ENCODE results near the gene RABGGTA.

RABGGTA gene

GRCh38 chr14:24277071-24277470 is 5.7 kb upstream of the RABGGTA start:
- H3K9ac ChIP-seq (ENCODE audit: low read depth, low read length), result no peak overlapping the region
- no peaks in the 10 kb centered on the region for H3K4me1 ChIP-seq (ENCODE audit: insufficient read depth, low read length)
- H3K36me3 ChIP-seq (ENCODE audit: insufficient read depth, low read length), result no peaks in the 10 kb centered on the region
- H3K9me3 ChIP-seq (ENCODE audit: insufficient read depth, low read depth, low read length), result no peaks in the 10 kb centered on the region
- H3K27me3 ChIP-seq (ENCODE audit: insufficient read depth, low read length), result no peaks in the 10 kb centered on the region
- no peak overlapping the region for H3K4me3 ChIP-seq (ENCODE audit: low read length)
- WGBS, result 94% methylated on average over 6 of the region's 6 CpGs
- no peak overlapping the region for H3K27ac ChIP-seq (ENCODE audit: low read depth, low read length)

DNA sequence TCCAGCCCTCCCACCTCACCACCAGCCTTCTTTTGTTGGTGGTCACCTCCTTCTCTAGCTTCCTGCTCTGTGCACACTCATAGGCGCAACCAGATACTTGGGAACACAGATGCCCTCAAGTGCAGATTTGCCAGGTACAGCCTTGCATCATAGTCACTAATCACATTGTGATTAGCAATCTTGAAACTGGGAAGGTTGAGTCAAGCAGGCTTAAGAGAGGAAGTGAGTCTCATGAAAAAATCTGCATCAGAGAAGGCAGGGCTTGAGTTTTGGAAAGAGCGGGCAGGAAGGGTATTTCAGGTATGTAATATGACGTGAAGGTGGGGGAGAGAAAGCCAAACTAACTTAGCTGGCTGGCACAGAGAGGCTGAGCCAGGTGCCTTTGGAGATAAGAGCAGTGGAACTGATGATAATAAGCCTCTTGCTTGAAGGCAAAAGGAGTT is 2.7 kb upstream of the RABGGTA start:
- H3K4me3 ChIP-seq (ENCODE audit: low read length), result no peak overlapping the region
- no peaks in the 10 kb centered on the region for H3K36me3 ChIP-seq (ENCODE audit: insufficient read depth, low read length)
- no peaks in the 10 kb centered on the region for H3K9me3 ChIP-seq (ENCODE audit: insufficient read depth, low read depth, low read length)
- no peak overlapping the region for H3K9ac ChIP-seq (ENCODE audit: low read depth, low read length)
- no peaks in the 10 kb centered on the region for H3K27me3 ChIP-seq (ENCODE audit: insufficient read depth, low read length)
- no peaks in the 10 kb centered on the region for H3K4me1 ChIP-seq (ENCODE audit: insufficient read depth, low read length)
- 88% methylated on average over 3 of the region's 3 CpGs for WGBS
- no peak overlapping the region for H3K27ac ChIP-seq (ENCODE audit: low read depth, low read length)

DNA sequence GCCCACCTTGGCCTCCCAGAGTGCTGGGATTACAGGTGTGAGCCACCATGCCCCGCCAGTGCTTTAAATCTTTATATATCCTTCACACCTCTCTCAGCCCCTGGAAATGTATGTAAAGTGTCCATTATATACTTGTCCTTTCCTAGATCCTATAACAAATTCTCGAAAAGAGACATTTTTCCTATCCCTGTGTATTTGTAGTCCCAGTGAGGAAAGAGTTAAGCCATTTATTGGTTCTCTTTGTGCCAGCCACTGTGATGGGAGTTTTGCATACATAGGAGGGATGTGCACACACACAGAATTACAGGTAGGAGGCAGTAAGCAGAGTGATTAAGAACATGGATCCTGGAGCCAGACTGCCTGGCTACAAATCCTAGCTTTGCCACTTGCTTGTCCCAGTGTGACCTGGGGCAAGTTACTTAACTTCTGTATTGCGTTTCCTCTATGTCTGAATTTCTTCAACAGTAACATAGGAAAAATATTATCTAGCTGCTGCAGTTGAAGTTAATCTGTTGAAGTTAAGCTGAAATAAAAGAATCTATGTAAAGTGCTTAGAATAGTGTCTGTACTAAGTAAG is 2.1 kb upstream of the RABGGTA start:
- Histone ChIP-seq H3K36me3 (ENCODE audit: insufficient read depth, low read length) (no peaks in the 10 kb centered on the region), H3K9me3 (ENCODE audit: insufficient read depth, low read depth, low read length) (no peaks in the 10 kb centered on the region), H3K4me3 (ENCODE audit: low read length) (no peak overlapping the region), H3K27me3 (ENCODE audit: insufficient read depth, low read length) (no peaks in the 10 kb centered on the region), H3K4me1 (ENCODE audit: insufficient read depth, low read length) (no peaks in the 10 kb centered on the region), H3K9ac (ENCODE audit: low read depth, low read length) (no peak overlapping the region), H3K27ac (ENCODE audit: low read depth, low read length) (no peak overlapping the region)
- WGBS, result 83% methylated on average over 2 of the region's 3 CpGs

GRCh38 chr14:24272467-24272866 is 1.1 kb upstream of the RABGGTA start:
- Histone ChIP-seq H3K4me1 (ENCODE audit: insufficient read depth, low read length) (no peaks in the 10 kb centered on the region), H3K9ac (ENCODE audit: low read depth, low read length) (no peak overlapping the region), H3K27ac (ENCODE audit: low read depth, low read length) (no peak overlapping the region), H3K27me3 (ENCODE audit: insufficient read depth, low read length) (no peaks in the 10 kb centered on the region), H3K4me3 (ENCODE audit: low read length) (no peak overlapping the region), H3K9me3 (ENCODE audit: insufficient read depth, low read depth, low read length) (no peaks in the 10 kb centered on the region), H3K36me3 (ENCODE audit: insufficient read depth, low read length) (0 out of 2 replicates have a peak, but pooled peaks cover 4% of the 10 kb centered on the region)
- 86% methylated on average over 2 of the region's 2 CpGs for WGBS

- H3K36me3 ChIP-seq (ENCODE audit: insufficient read depth, low read length), result peaks cover 6% of the 10 kb centered on the region; the same call in 1 of the 2 replicates
- H3K9ac ChIP-seq (ENCODE audit: low read depth, low read length), result peak overlapping the region; percentile 11; the same call in 1 of the 2 replicates
- peak overlapping the region; percentile 77 for H3K4me3 ChIP-seq (ENCODE audit: low read length)
- H3K4me1 ChIP-seq (ENCODE audit: insufficient read depth, low read length), result no peaks in the 10 kb centered on the region
- no peaks in the 10 kb centered on the region for H3K27me3 ChIP-seq (ENCODE audit: insufficient read depth, low read length)
- WGBS, result 19% methylated on average over 3 of the region's 3 CpGs
- H3K27ac ChIP-seq (ENCODE audit: low read depth, low read length), result no peak overlapping the region
- no peaks in the 10 kb centered on the region for H3K9me3 ChIP-seq (ENCODE audit: insufficient read depth, low read depth, low read length)
Measured at GRCh38 chr14:24271834-24272263, 452 bp upstream of the RABGGTA start.

DNA sequence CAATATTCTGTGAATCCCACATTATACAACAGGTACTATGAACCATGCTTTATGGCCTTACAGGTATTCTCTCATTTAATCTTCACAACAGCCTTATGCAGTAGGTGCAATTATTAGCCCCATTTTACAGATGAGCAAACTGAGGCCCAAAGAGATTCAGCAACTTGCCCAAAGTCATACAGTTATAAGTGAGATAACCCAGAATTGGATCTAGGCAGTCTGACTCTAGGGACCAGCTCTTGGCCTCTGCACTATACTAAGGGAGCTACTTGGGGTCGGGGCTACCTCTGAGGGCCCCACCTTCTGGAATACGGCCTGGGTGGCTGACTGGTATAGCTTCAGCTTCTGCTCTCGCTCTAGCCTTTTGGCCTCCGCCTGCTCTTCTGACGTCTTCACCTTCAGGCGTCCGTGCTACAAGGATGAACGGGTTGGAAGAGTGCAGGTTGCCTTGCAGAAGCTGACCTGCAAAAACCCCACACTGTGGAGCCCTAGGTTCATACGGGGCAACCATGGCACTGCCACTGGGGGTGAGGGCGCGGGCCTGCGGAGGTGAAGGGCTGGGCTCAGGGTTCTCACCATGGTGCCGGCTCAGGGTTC is 762 bp downstream of the RABGGTA start:
- no peaks in the 10 kb centered on the region for H3K4me1 ChIP-seq (ENCODE audit: insufficient read depth, low read length)
- 26% methylated on average over 13 of the region's 13 CpGs for WGBS
- 0 out of 2 replicates have a peak overlapping the region, but pooled peaks have one; percentile 94 for H3K9ac ChIP-seq (ENCODE audit: low read depth, low read length)
- peak overlapping the region; percentile 94 for H3K27ac ChIP-seq (ENCODE audit: low read depth, low read length)
- no peaks in the 10 kb centered on the region for H3K9me3 ChIP-seq (ENCODE audit: insufficient read depth, low read depth, low read length)
- H3K27me3 ChIP-seq (ENCODE audit: insufficient read depth, low read length), result no peaks in the 10 kb centered on the region
- peak overlapping the region; percentile 77 for H3K4me3 ChIP-seq (ENCODE audit: low read length)
- H3K36me3 ChIP-seq (ENCODE audit: insufficient read depth, low read length), result peaks cover 11% of the 10 kb centered on the region; the same call in 1 of the 2 replicates

GRCh38 chr14:24269910-24270536 is 1.4 kb downstream of the RABGGTA start:
- WGBS, result 94% methylated on average over 14 of the region's 14 CpGs
- Histone ChIP-seq H3K4me3 (ENCODE audit: low read length) (no peak overlapping the region; the same call in 1 of the 2 replicates), H3K27ac (ENCODE audit: low read depth, low read length) (no peak overlapping the region), H3K9ac (ENCODE audit: low read depth, low read length) (no peak overlapping the region), H3K9me3 (ENCODE audit: insufficient read depth, low read depth, low read length) (no peaks in the 10 kb centered on the region), H3K4me1 (ENCODE audit: insufficient read depth, low read length) (no peaks in the 10 kb centered on the region), H3K36me3 (ENCODE audit: insufficient read depth, low read length) (peaks cover 11% of the 10 kb centered on the region; the same call in 1 of the 2 replicates), H3K27me3 (ENCODE audit: insufficient read depth, low read length) (no peaks in the 10 kb centered on the region)

DNA sequence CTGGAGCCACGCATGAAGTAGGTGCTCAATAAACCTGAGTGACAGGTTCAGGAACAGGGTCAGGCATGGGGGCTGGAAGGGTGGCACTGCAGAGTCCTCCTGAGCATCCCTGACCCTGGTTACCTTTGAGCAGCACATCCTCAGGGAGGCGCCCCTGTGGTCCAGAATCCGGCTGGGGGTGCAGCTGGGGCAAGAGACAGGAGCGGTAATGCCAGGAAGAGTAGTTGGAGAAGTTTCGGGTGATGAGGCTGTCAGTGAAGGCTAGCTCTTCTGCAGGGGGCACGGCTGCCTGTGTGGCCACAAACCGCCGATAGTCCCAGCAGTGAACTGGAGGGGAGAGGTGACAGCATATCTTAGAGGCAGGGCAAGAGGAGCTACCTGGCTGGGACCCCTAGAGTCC is 2.0 kb downstream of the RABGGTA start:
- 95% methylated on average over 8 of the region's 8 CpGs for WGBS
- H3K9me3 ChIP-seq (ENCODE audit: insufficient read depth, low read depth, low read length), result no peaks in the 10 kb centered on the region
- no peaks in the 10 kb centered on the region for H3K4me1 ChIP-seq (ENCODE audit: insufficient read depth, low read length)
- no peaks in the 10 kb centered on the region for H3K27me3 ChIP-seq (ENCODE audit: insufficient read depth, low read length)
- no peak overlapping the region for H3K27ac ChIP-seq (ENCODE audit: low read depth, low read length)
- H3K36me3 ChIP-seq (ENCODE audit: insufficient read depth, low read length), result peaks cover 11% of the 10 kb centered on the region; the same call in 1 of the 2 replicates
- no peak overlapping the region for H3K4me3 ChIP-seq (ENCODE audit: low read length)
- H3K9ac ChIP-seq (ENCODE audit: low read depth, low read length), result no peak overlapping the region

GRCh38 chr14:24268225-24268624 is 3.2 kb downstream of the RABGGTA start:
- no peaks in the 10 kb centered on the region for H3K27me3 ChIP-seq (ENCODE audit: insufficient read depth, low read length)
- no peak overlapping the region for H3K4me3 ChIP-seq (ENCODE audit: low read length)
- no peak overlapping the region for H3K27ac ChIP-seq (ENCODE audit: low read depth, low read length)
- 93% methylated on average over 9 of the region's 9 CpGs for WGBS
- H3K9me3 ChIP-seq (ENCODE audit: insufficient read depth, low read depth, low read length), result no peaks in the 10 kb centered on the region
- no peak overlapping the region for H3K9ac ChIP-seq (ENCODE audit: low read depth, low read length)
- H3K36me3 ChIP-seq (ENCODE audit: insufficient read depth, low read length), result peaks cover 11% of the 10 kb centered on the region; the same call in 1 of the 2 replicates
- H3K4me1 ChIP-seq (ENCODE audit: insufficient read depth, low read length), result no peaks in the 10 kb centered on the region

DNA sequence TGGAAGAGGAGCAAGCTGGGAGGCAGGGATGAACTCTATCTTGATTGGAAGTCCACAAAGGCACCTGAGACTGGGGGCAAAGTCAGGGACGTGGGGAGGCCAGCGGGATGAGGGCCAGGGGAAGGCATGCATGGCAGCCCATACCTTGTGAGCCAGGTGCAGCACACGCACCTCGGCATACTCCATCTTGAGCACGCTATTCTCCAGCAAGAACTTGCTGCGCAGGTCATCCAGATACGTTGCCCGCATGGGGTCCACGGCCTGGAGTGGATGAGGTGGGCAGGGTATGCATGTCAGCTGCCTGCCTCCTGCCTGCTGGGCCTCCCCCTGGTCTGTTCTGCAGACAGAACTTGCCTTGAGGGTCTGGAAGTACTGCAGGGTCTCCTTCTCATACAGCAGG is 3.9 kb downstream of the RABGGTA start:
- no peak overlapping the region for H3K9ac ChIP-seq (ENCODE audit: low read depth, low read length)
- 94% methylated on average over 9 of the region's 9 CpGs for WGBS
- H3K27me3 ChIP-seq (ENCODE audit: insufficient read depth, low read length), result no peaks in the 10 kb centered on the region
- H3K27ac ChIP-seq (ENCODE audit: low read depth, low read length), result no peak overlapping the region
- no peak overlapping the region for H3K4me3 ChIP-seq (ENCODE audit: low read length)
- H3K4me1 ChIP-seq (ENCODE audit: insufficient read depth, low read length), result no peaks in the 10 kb centered on the region
- H3K9me3 ChIP-seq (ENCODE audit: insufficient read depth, low read depth, low read length), result no peaks in the 10 kb centered on the region
- peaks cover 11% of the 10 kb centered on the region; the same call in 1 of the 2 replicates for H3K36me3 ChIP-seq (ENCODE audit: insufficient read depth, low read length)
